IPS DF 6.9 (cell line): ENCODE data around the gene NAA15.
"Not testable (repeated sequence)": the region's sequence is repeated elsewhere in the genome, so short reads cannot be mapped to it uniquely, and the experiment has no call there.

Source experiments
- DNase-seq: peaks from one replicate; pipeline ENCODE4 v3.0.0-alpha.2; 2013; ENCODE audit warnings: low read depth, low spot score
- H3K27ac ChIP-seq: one replicate; pipeline ENCODE4 v1.5.1; 2013; ENCODE audit warnings: low read length, control low read depth
- H3K27me3 ChIP-seq: 2 replicates; pipeline ENCODE4 v1.6.1; 2013; ENCODE audit warnings: mild to moderate bottlenecking, low read length; ENCODE audit not compliant: control insufficient read depth, insufficient read depth
- H3K36me3 ChIP-seq: 2 replicates; pipeline ENCODE4 v1.6.1; 2013; ENCODE audit warnings: low read length; ENCODE audit not compliant: control insufficient read depth, insufficient read depth
- H3K4me1 ChIP-seq: 2 replicates; pipeline ENCODE4 v1.6.1; 2013; ENCODE audit warnings: low read length; ENCODE audit not compliant: control insufficient read depth, insufficient read depth
- H3K4me3 ChIP-seq: 2 replicates; pipeline ENCODE4 v1.5.1; 2013; ENCODE audit warnings: mild to moderate bottlenecking, low read length
- H3K9me3 ChIP-seq: 2 replicates; pipeline ENCODE4 v1.6.1; 2013; ENCODE audit warnings: low read length, inconsistent platforms; ENCODE audit not compliant: control insufficient read depth, insufficient read depth
- WGBS: extraction: QIAGEN DNeasy Blood & Tissue Kit; methylation state at CpG from one replicate; pipeline ENCODE4 v1.1.7; 2013; ENCODE audit warnings: mixed read lengths, missing lambda C conversion rate; ENCODE audit not compliant: insufficient read length, insufficient coverage; 5-methylcytosine and 5-hydroxymethylcytosine counted together

Gene NAA15

GRCh38 chr4:139444881-139445280, 143.6 kb downstream of the NAA15 start:
- no CpG with 5 or more reads among the region's 3 CpGs for WGBS
- not testable (repeated sequence) for DNase-seq, H3K27ac ChIP-seq, H3K27me3 ChIP-seq, H3K9me3 ChIP-seq, H3K36me3 ChIP-seq, H3K4me1 ChIP-seq, H3K4me3 ChIP-seq

GRCh38 chr4:139447078-139447477, 145.8 kb downstream of the NAA15 start:
- DNase-seq, H3K9me3 ChIP-seq, H3K27me3 ChIP-seq, H3K36me3 ChIP-seq, H3K4me1 ChIP-seq, H3K4me3 ChIP-seq, H3K27ac ChIP-seq: not testable (repeated sequence)
- no CpG with 5 or more reads among the region's 4 CpGs for WGBS

GRCh38 chr4:139450586-139450985, 149.3 kb downstream of the NAA15 start:
- WGBS, result no CpG with 5 or more reads among the region's 2 CpGs
- Histone ChIP-seq H3K4me1 (no peaks in the 10 kb centered on the region), H3K27ac (no peak overlapping the region), H3K9me3 (no peaks in the 10 kb centered on the region), H3K27me3 (no peaks in the 10 kb centered on the region), H3K36me3 (no peaks in the 10 kb centered on the region), H3K4me3 (no peak overlapping the region)
- DNase-seq, result no peak

- Histone ChIP-seq H3K4me3 (no peak overlapping the region), H3K36me3 (no peaks in the 10 kb centered on the region), H3K27ac (no peak overlapping the region), H3K27me3 (no peaks in the 10 kb centered on the region), H3K9me3 (no peaks in the 10 kb centered on the region), H3K4me1 (no peaks in the 10 kb centered on the region; the same call in 1 of the 2 replicates)
- DNase-seq, result no peak
- WGBS, result no CpG with 5 or more reads among the region's 1 CpG
Observed at GRCh38 chr4:139451997-139452396, 150.7 kb downstream of the NAA15 start.

GRCh38 chr4:139453041-139453370, 151.7 kb downstream of the NAA15 start:
- Histone ChIP-seq H3K27me3 (no peaks in the 10 kb centered on the region), H3K4me3 (peak overlapping the region; percentile 86), H3K36me3 (no peaks in the 10 kb centered on the region), H3K4me1 (no peaks in the 10 kb centered on the region; the same call in 1 of the 2 replicates), H3K9me3 (no peaks in the 10 kb centered on the region), H3K27ac (no peak overlapping the region)
- no CpG with 5 or more reads among the region's 15 CpGs for WGBS
- no peak for DNase-seq

- H3K4me3 ChIP-seq, result peak overlapping the region; percentile 86
- no CpG with 5 or more reads among the region's 76 CpGs for WGBS
- no peaks in the 10 kb centered on the region; the same call in 1 of the 2 replicates for H3K4me1 ChIP-seq
Observed at GRCh38 chr4:139453371-139454110, 152.2 kb downstream of the NAA15 start.

GRCh38 chr4:139454111-139455045, 153.1 kb downstream of the NAA15 start, which contains the start of gene RAB33B:
Gene RAB33B, plus strand, starts transcription at chr4:139454121. Its CDS starts 75 bp downstream, at chr4:139454196.
- Histone ChIP-seq H3K9me3 (no peaks in the 10 kb centered on the region), H3K27me3 (no peaks in the 10 kb centered on the region), H3K4me3 (peak within 1 kb of the TSS; percentile 86), H3K36me3 (no peaks in the 10 kb centered on the region), H3K27ac (no peak within 1 kb of the TSS), H3K4me1 (no peaks in the 10 kb centered on the region; the same call in 1 of the 2 replicates)
- no CpG with 5 or more reads among the region's 46 CpGs for WGBS
- no peak for DNase-seq

More at GRCh38 chr4:139453371-139454110, 152.2 kb downstream of the NAA15 start:
- no peaks in the 10 kb centered on the region for H3K9me3 ChIP-seq
- peak; percentile 85 for DNase-seq
- H3K27me3 ChIP-seq, result no peaks in the 10 kb centered on the region
- no peaks in the 10 kb centered on the region for H3K36me3 ChIP-seq
- no peak overlapping the region for H3K27ac ChIP-seq

GRCh38 chr4:139455126-139455538, 153.8 kb downstream of the NAA15 start:
- Histone ChIP-seq H3K9me3 (no peaks in the 10 kb centered on the region), H3K4me1 (peaks cover 1% of the 10 kb centered on the region; the same call in 1 of the 2 replicates), H3K27ac (no peak overlapping the region), H3K36me3 (no peaks in the 10 kb centered on the region), H3K27me3 (no peaks in the 10 kb centered on the region), H3K4me3 (no peak overlapping the region)
- whole genome bisulfite sequencing, result no CpG with 5 or more reads among the region's 6 CpGs
- DNase-seq, result no peak

- Histone ChIP-seq H3K27me3 (no peaks in the 10 kb centered on the region), H3K4me1 (peaks cover 1% of the 10 kb centered on the region; the same call in 1 of the 2 replicates), H3K4me3 (no peak overlapping the region), H3K36me3 (no peaks in the 10 kb centered on the region), H3K9me3 (no peaks in the 10 kb centered on the region), H3K27ac (no peak overlapping the region)
- WGBS, result no CpG with 5 or more reads among the region's 4 CpGs
- no peak for DNase-seq
Observed at GRCh38 chr4:139457318-139457717, 156.0 kb downstream of the NAA15 start.

GRCh38 chr4:139458543-139458942, 157.2 kb downstream of the NAA15 start:
- no CpG with 5 or more reads among the region's 1 CpG for WGBS
- H3K27ac ChIP-seq, result no peak overlapping the region
- no peak overlapping the region for H3K4me3 ChIP-seq
- no peaks in the 10 kb centered on the region for H3K36me3 ChIP-seq
- no peaks in the 10 kb centered on the region for H3K27me3 ChIP-seq
- peaks cover 1% of the 10 kb centered on the region; the same call in 1 of the 2 replicates for H3K4me1 ChIP-seq
- H3K9me3 ChIP-seq, result no peaks in the 10 kb centered on the region
- no peak for DNase-seq
